ENCODE measurements around the gene DOCK3.

- TF ChIP-seq CTCF (IDR thresholded peaks at IDR 0.05) (no peak), POLR2A (IDR thresholded peaks at IDR 0.05) (no peak)
Measured at GRCh38 chr3:51379301-51379700, 704.6 kb downstream of the DOCK3 start.
